SK-N-DZ (cell line): ENCODE results near the gene TPRN.
A peak's percentile ranks its signal among the peaks of the same experiment; 100 is the strongest.

ENCODE experiments used
- DNase-seq: peaks from one replicate; pipeline ENCODE4 v3.0.0-alpha.2; 2015; ENCODE audit warnings: low spot score

The TPRN gene

GRCh38 chr9:137173796-137174664, 26.5 kb downstream of the TPRN start:
- DNase-seq = no peak

- no peak for DNase-seq
Observed at GRCh38 chr9:137172901-137173795, 27.4 kb downstream of the TPRN start.

- no peak for DNase-seq
Observed at GRCh38 chr9:137171149-137171900, 29.2 kb downstream of the TPRN start.

- no peak for DNase-seq
Observed at GRCh38 chr9:137170486-137171148, 29.9 kb downstream of the TPRN start.

GRCh38 chr9:137169896-137170358, 30.6 kb downstream of the TPRN start, which contains the start of gene LRRC26:
TSS of gene LRRC26 (minus strand) at chr9:137170051. CDS start at chr9:137169943, 108 bp downstream.
- no peak for DNase-seq

GRCh38 chr9:137168904-137169856, 31.4 kb downstream of the TPRN start:
- DNase-seq = peak; percentile 78

GRCh38 chr9:137168573-137168903, 32.0 kb downstream of the TPRN start:
- DNase-seq = no peak

- peak; percentile 73 for DNase-seq
Observed at GRCh38 chr9:137167747-137168572, 32.6 kb downstream of the TPRN start.

GRCh38 chr9:137167277-137167746, 33.2 kb downstream of the TPRN start:
- DNase-seq = no peak

- DNase-seq = no peak
Observed at GRCh38 chr9:137166380-137167229, 33.9 kb downstream of the TPRN start.

GRCh38 chr9:137165250-137165836, 35.2 kb downstream of the TPRN start:
- DNase-seq = no peak

GRCh38 chr9:137164370-137165249, 35.9 kb downstream of the TPRN start:
- no peak for DNase-seq

GRCh38 chr9:137163805-137164204, 36.7 kb downstream of the TPRN start:
- no peak for DNase-seq

- peak; percentile 45 for DNase-seq
Observed at GRCh38 chr9:137163365-137163715, 37.2 kb downstream of the TPRN start.

- no peak for DNase-seq
Observed at GRCh38 chr9:137162505-137163364, 37.8 kb downstream of the TPRN start.
